IgD-negative memory B cell (primary cell): ENCODE results near the gene PRKN. TPM values are rescaled to one million over a fixed set of nuclear protein-coding genes. Genes with fewer than 3 reads are reported as not detected.

Source experiments
- H3K27ac Mint-ChIP-seq, 3 donors: one replicate each; pipeline ENCODE4 v1.8.0; 2020 to 2022; ENCODE audit warnings: mild to moderate bottlenecking in 3 of 3, mixed read lengths in 3 of 3, moderate library complexity in 1 of 3
- H3K27me3 Mint-ChIP-seq: one replicate; pipeline ENCODE4 v1.8.0; 2021; ENCODE audit warnings: mixed read lengths
- H3K36me3 Mint-ChIP-seq: one replicate; pipeline ENCODE4 v1.8.0; 2020; ENCODE audit warnings: mild to moderate bottlenecking, mixed read lengths
- H3K4me1 Mint-ChIP-seq, 3 donors: one replicate each; pipeline ENCODE4 v1.8.0; 2020 to 2022; ENCODE audit warnings: mixed read lengths in 3 of 3, mild to moderate bottlenecking in 1 of 3
- H3K4me3 Mint-ChIP-seq, 4 donors: one replicate each; pipeline ENCODE4 v1.8.0; 2020 to 2022; ENCODE audit warnings: mild to moderate bottlenecking in 4 of 4, mixed read lengths in 4 of 4, moderate library complexity in 3 of 4
- H3K9me3 Mint-ChIP-seq, 3 donors: one replicate each; pipeline ENCODE4 v1.8.0; 2020 to 2021; ENCODE audit warnings: mixed read lengths in 3 of 3, mild to moderate bottlenecking in 1 of 3
- polyA plus RNA-seq: library from polyadenylated mRNA; unstranded; fragments of 300-500 nt; fragmentation: Illumina TruSeq; gene quantifications from one replicate; pipeline ENCODE4 v1.2.3, GENCODE V29; 2021

Gene PRKN
- polyA plus RNA-seq, 1 donor from 2014 or later = 0.55 TPM

DNA sequence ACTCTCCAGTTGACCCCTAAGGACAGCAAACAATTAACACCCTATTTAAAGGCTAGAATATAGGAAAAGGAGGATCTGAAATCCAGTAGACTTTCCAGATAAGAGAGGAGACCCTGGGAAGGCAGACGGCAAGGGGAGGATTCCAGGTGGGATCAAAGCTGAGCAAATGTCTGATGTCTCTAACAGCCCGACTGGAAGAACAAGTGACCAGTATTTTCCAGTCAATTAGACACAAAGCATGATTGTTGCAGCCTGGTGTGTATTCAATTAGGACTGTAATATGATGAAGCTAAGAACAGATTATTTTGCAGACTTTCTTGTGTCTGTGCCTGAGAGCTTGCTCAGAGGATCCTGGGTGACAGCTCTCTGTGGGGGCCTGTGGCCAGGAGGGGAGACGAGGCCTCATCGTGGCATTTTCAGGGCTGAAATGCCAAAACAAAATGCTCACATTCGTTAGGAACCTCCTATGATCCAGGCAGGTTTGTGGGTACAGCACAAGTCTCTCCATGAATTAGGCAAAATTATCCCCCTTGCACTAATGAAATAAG lies 981.9 kb downstream of the PRKN start:
- no peak overlapping the region for H3K4me3 Mint-ChIP-seq
- H3K36me3 Mint-ChIP-seq = no peaks in the 10 kb centered on the region
- no peaks in the 10 kb centered on the region for H3K27me3 Mint-ChIP-seq
- H3K9me3 Mint-ChIP-seq = peaks cover 0 to 4% (median 0%) of the 10 kb centered on the region in 3 donors
- H3K4me1 Mint-ChIP-seq = no peaks in the 10 kb centered on the region
- no peak overlapping the region for H3K27ac Mint-ChIP-seq

DNA sequence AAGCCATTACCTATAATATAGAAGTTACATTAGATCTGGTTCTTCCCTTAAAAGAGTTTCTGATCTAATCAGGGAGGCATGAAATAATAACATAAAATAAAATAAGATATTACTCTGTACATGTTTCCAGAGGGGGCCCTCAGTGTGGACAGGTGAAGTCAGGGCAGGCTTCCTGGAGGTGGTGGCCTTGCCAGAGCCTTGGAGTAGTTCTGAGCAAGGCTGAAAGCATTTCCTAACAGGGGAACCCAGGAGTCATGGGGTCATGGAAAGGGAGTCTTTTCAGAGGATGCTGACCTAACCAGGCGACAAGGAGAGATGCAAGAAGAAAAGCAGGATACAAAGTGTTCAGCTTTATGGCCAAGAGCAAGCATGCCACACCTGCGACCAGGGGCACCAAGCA lies 982.4 kb downstream of the PRKN start:
- Mint-ChIP-seq H3K4me3 (no peak overlapping the region), H3K9me3 (peaks cover 0 to 4% (median 0%) of the 10 kb centered on the region in 3 donors), H3K36me3 (no peaks in the 10 kb centered on the region), H3K4me1 (no peaks in the 10 kb centered on the region), H3K27me3 (no peaks in the 10 kb centered on the region), H3K27ac (no peak overlapping the region)

DNA sequence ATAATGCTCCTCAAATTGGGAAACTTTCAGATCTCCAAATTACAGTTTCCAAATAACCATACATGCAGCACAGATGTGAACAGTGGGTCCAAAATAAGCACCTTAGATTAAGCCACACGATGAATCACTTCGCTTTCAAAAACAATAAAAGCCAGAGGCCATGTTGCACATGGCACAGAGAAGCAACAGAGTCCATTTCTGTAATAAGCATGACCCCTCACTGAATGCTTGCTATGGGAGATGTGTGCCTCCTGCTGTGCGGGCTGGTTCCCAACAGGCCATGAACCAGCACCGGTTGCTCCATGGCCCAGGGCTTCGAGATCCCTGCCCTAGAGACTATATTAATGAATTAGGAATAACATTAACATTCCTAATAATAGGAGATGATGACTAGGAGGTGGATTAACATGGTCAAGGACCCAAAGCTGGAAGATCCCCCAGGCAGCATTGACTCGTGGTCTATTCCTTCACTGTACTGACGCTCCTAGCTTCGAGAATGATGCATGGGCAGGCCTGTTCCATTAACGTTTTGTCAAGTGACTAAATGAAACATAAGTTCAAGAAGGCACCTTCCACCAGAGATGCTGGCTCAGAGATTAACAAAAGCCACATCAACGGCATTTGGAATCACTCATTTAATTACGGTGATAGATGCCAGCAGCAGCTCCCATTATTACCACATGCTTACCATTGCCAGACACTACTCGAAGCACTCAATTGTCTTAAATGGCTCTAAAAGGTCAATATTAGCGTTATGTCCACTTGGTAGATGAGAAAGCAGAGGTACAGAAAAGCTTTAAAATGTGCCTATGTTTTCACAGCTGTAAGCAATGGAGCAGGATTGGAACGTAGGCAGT lies 983.1 kb downstream of the PRKN start:
- H3K27me3 Mint-ChIP-seq = no peaks in the 10 kb centered on the region
- no peaks in the 10 kb centered on the region for H3K36me3 Mint-ChIP-seq
- no peak overlapping the region for H3K27ac Mint-ChIP-seq
- H3K9me3 Mint-ChIP-seq = peaks cover 0 to 4% (median 0%) of the 10 kb centered on the region in 3 donors
- no peaks in the 10 kb centered on the region for H3K4me1 Mint-ChIP-seq
- no peak overlapping the region for H3K4me3 Mint-ChIP-seq

DNA sequence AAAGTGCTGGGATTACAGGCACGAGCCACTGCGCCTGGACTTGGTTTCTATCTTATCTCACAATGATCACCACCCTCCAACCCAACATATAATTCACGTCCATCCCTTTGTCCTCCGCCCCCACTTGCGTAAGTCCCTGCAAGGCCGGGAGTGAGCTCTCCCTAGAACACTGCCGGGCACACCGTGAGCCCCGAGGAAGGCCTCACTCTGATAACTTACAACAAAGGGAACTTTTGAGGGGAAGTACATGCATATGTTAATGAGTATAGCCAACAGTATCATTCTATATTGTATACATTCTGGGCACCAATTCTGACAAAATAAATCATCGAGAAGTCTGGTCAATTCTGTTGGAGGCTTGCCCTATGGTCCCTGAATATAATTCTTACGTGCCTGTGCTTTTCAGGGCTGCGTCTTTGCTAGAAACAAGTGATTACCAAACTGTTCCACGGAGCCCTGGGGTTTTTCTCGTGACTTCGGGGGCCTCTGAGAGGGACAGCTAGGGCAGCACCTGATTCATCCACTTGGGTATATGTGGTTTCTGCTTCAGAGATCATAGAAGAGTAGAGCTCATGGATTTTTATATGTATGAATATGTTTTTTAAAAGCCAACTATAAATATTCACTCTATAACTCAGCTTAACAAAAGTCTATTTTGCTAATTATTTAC lies 983.9 kb downstream of the PRKN start:
- Mint-ChIP-seq H3K36me3 (no peaks in the 10 kb centered on the region), H3K9me3 (peaks cover 0 to 4% (median 0%) of the 10 kb centered on the region in 3 donors), H3K4me1 (no peaks in the 10 kb centered on the region), H3K4me3 (no peak overlapping the region), H3K27me3 (no peaks in the 10 kb centered on the region), H3K27ac (no peak overlapping the region)

DNA sequence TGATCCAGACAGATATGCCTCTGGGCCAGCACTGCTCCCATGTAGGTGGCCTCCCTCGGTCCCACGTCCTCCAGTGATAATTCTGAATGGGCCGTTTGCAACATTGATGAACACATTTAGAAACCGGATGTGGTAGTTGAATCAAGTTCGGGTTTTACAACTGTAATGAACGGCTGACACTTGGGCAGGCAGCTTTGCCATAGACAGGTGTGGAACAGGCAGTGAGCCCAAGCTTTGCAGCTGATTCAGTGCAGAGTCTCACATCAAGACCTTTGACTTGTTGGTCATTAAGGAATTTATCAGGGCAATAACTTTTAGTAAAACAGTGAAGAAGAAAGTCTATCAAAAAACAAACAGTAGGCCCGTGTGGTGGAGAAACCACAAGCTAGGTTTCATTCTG lies 987.1 kb downstream of the PRKN start:
- Mint-ChIP-seq H3K27ac (no peak overlapping the region), H3K27me3 (peaks cover 2% of the 10 kb centered on the region), H3K36me3 (no peaks in the 10 kb centered on the region), H3K9me3 (peaks cover 3 to 4% (median 4%) of the 10 kb centered on the region in 3 donors), H3K4me3 (no peak overlapping the region), H3K4me1 (no peaks in the 10 kb centered on the region)

DNA sequence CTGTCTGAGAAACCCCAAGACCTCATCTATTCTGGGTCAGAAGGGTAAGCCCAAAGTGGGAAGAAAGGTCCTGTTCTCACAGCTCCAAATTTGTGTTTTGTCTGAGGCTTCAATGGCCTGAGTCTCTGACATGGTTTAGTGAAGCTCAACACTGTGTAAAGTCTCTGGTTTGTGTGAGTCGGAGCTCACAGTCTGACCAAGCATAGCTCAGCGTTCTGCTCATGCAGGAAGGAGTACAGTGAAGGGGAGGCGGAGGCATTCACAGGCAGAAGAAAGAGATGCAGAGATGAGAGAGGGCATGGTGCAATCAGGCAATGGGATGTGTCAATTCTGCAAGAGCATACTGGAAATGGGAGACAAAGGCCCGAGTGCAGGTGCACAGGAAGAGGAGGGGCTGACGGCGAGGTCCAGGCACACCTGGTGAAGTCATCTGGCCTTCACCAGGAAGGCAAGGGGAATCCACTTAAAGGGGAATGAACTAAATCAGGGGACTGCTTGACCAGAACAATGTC lies 990.7 kb downstream of the PRKN start:
- Mint-ChIP-seq H3K27ac (no peak overlapping the region), H3K27me3 (peaks cover 2% of the 10 kb centered on the region), H3K4me1 (no peaks in the 10 kb centered on the region), H3K36me3 (no peaks in the 10 kb centered on the region), H3K9me3 (peaks cover 0 to 7% (median 3%) of the 10 kb centered on the region in 3 donors), H3K4me3 (no peak overlapping the region)

DNA sequence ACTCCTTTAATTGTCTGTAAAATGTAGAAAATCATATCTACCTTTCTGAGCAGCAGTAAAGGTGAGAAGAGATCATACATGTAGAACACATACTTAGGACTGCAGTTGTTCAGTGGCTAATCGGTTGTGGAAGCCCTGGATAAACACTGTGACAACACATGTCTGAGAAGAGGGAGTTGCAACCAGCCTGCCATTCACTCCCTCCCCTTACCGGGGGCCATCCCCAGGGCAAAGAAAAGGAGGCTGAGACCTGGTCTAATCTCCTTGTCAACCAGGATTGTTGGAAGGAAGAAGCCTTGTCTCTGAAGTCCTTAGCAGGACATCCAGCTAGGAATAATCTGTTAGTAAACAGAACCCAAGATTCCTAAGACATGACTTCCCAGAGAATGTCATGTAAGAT lies 991.2 kb downstream of the PRKN start:
- H3K9me3 Mint-ChIP-seq = peaks cover 0 to 7% (median 3%) of the 10 kb centered on the region in 3 donors
- H3K4me1 Mint-ChIP-seq = no peaks in the 10 kb centered on the region
- H3K4me3 Mint-ChIP-seq = no peak overlapping the region
- H3K36me3 Mint-ChIP-seq = no peaks in the 10 kb centered on the region
- H3K27me3 Mint-ChIP-seq = peaks cover 2% of the 10 kb centered on the region
- H3K27ac Mint-ChIP-seq = no peak overlapping the region

DNA sequence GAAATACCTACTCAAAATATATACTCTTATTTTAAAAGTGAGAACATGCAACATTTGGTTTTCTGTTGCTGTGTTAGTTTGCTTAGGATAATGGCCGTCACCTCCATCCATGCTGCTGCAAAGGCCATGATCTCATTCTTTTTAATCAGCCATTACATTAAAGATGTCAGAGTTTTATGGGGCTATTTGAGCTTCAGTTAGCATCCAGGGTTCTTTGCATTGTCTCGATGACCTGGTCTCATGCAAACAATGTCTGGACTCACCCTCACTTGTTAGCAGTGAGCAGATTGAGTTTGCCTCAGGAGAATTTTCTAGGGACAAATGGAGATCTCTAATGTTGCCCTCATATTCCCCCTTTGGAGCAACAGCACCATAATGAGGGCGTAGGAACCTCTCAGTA lies 995.0 kb downstream of the PRKN start:
- Mint-ChIP-seq H3K4me3 (no peak overlapping the region), H3K27ac (no peak overlapping the region), H3K36me3 (no peaks in the 10 kb centered on the region), H3K9me3 (peaks cover 3 to 11% (median 11%) of the 10 kb centered on the region in 3 donors), H3K4me1 (no peaks in the 10 kb centered on the region), H3K27me3 (no peaks in the 10 kb centered on the region)

DNA sequence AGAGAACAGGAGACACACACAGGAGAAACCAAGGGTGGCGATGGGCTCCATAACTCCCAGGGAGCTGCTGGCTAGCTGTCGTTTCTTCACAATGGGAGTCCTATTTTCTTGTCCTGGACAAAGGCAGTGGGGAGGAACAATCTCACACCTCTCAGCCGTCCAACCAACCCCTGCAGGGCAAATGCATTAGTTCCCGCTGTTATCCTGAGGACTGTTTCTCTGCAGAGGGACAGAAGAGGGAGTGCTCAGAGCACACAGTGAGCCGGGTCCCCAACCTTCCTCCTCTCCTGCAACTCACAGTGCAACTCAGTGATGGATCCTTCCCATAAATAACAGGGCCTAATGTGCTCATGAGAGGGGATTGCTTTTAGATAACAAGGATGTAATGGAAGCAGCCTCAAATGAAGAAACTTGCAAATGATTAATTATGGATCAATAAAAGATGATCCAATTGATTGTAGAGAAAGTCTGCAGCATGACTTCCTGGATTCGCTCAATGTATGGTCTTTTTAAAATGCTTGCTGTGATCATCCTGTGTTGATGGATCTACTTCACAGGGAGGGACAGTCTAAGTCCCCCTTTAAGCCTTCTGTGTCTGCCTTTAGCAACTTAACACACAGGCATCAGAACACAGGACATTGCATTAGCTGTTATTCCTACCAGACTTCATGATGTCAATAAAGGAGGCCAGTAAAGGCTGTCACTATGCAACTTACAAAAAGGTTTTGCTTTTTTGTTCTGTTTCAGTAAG lies 1000.3 kb downstream of the PRKN start:
- peaks cover 0 to 11% (median 4%) of the 10 kb centered on the region in 3 donors for H3K9me3 Mint-ChIP-seq
- H3K27me3 Mint-ChIP-seq = no peaks in the 10 kb centered on the region
- no peaks in the 10 kb centered on the region for H3K36me3 Mint-ChIP-seq
- H3K4me3 Mint-ChIP-seq = no peak overlapping the region
- no peaks in the 10 kb centered on the region for H3K4me1 Mint-ChIP-seq
- no peak overlapping the region for H3K27ac Mint-ChIP-seq

DNA sequence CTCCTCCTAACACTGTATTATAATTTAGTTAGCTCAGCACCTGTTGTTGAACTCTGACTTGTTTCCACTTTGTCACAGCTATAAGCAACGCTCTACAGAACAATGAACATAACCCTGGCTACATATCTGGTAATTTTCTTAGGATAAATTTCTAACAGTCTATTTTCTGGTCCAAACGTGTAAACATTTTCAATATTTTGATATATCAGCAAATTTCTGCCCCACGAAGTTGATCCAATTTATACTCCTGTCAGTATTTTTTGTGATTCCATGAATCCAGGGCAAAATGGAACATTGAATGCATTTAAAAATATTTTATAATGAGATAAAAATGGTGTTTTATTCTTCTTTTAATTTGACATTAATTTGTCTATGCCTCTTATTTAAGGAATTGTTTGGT lies 1005.2 kb downstream of the PRKN start:
- no peaks in the 10 kb centered on the region for H3K4me1 Mint-ChIP-seq
- no peaks in the 10 kb centered on the region for H3K36me3 Mint-ChIP-seq
- H3K9me3 Mint-ChIP-seq = peaks cover 0 to 2% (median 0%) of the 10 kb centered on the region in 3 donors
- no peak overlapping the region for H3K27ac Mint-ChIP-seq
- H3K4me3 Mint-ChIP-seq = peak overlapping the region in 1 of 4 donors; percentile 29
- no peaks in the 10 kb centered on the region for H3K27me3 Mint-ChIP-seq

DNA sequence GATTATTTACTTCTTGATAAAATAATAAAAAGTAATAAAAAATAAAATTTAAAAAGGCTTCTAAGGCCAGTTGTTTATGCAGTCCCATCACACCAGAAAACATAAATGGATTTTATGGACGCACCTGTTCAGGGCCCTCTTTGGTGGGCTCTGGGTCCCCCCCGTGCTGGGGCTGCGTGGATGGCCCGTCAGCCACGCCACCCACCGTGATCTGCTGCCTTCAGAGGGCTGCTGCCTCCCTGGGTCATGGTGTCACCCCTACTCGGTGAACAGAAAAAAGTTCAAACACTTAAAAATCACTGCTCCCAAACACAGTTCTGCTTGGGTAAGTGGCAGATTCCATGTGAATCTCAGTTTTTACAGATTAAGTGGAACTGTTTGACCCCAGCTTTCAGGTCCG lies 1006.1 kb downstream of the PRKN start:
- Mint-ChIP-seq H3K36me3 (no peaks in the 10 kb centered on the region), H3K27ac (no peak overlapping the region), H3K27me3 (no peaks in the 10 kb centered on the region), H3K4me3 (no peak overlapping the region), H3K9me3 (peaks cover 0 to 3% (median 0%) of the 10 kb centered on the region in 3 donors), H3K4me1 (no peaks in the 10 kb centered on the region)

DNA sequence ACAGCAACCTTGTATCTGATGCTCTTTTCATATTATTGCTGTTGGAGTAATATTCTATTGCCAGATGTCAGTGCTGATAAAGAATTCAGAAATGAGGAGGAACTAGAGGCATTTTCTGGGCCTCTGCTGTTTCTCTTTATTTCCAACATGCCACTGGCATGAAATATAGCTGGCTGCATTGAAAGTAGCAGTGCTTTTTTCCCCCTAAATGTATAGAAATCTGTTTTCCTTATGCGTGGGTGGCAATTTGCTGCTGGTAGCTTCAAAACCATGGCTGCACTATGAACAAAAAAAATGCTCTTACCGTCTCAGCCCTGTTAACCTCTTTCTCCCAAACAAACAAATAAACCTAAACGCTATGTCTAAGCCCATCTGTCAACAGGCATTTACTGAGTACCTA lies 1011.4 kb downstream of the PRKN start:
- no peak overlapping the region for H3K27ac Mint-ChIP-seq
- H3K27me3 Mint-ChIP-seq = no peaks in the 10 kb centered on the region
- no peaks in the 10 kb centered on the region for H3K36me3 Mint-ChIP-seq
- no peak overlapping the region for H3K4me3 Mint-ChIP-seq
- H3K4me1 Mint-ChIP-seq = no peaks in the 10 kb centered on the region
- peaks cover 5 to 11% (median 9%) of the 10 kb centered on the region in 3 donors for H3K9me3 Mint-ChIP-seq

DNA sequence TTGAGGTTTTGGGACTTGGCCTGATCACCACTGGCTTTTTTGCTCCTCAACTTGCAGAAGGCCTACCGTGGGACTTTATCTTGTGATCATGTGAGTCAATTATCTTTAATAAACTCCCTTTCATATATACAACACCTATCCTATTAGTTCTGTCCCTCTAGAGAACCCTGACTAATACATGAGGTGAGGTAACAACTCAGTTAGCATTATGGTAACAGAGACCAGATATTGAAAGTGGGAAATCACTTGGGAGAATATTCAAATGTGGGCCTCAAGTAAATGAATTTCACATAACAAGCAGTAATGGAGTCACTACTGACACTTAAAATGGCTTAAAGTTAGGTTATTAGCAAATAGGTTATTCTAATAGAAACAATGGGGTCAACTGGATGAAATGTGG lies 1015.6 kb downstream of the PRKN start:
- no peak overlapping the region for H3K4me3 Mint-ChIP-seq
- H3K27ac Mint-ChIP-seq = no peak overlapping the region
- no peaks in the 10 kb centered on the region for H3K27me3 Mint-ChIP-seq
- H3K9me3 Mint-ChIP-seq = peaks cover 7 to 11% (median 8%) of the 10 kb centered on the region in 3 donors
- no peaks in the 10 kb centered on the region for H3K4me1 Mint-ChIP-seq
- H3K36me3 Mint-ChIP-seq = peaks cover 2% of the 10 kb centered on the region

DNA sequence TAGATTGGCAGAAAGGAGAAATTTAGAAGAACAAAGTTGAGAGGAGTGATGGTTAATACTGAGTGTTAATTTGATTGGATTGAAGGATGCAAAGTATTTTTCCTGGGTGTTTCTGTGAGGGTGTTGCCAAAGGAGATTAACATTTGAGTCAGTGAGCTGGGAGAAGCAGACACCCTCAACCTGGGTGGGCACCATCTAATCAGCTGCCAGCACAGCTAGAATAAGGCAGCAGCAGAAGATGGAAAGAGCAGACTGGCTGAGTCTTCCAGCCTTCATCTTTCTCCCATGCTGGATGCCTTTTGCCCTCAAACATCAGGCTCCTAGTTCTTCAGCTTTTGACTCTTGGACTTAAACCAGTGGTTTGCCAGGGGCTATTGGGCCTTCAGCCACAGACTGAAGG lies 1016.1 kb downstream of the PRKN start:
- peaks cover 6 to 11% (median 7%) of the 10 kb centered on the region in 3 donors for H3K9me3 Mint-ChIP-seq
- no peaks in the 10 kb centered on the region for H3K4me1 Mint-ChIP-seq
- H3K4me3 Mint-ChIP-seq = no peak overlapping the region
- H3K27ac Mint-ChIP-seq = no peak overlapping the region
- peaks cover 2% of the 10 kb centered on the region for H3K36me3 Mint-ChIP-seq
- H3K27me3 Mint-ChIP-seq = no peaks in the 10 kb centered on the region

DNA sequence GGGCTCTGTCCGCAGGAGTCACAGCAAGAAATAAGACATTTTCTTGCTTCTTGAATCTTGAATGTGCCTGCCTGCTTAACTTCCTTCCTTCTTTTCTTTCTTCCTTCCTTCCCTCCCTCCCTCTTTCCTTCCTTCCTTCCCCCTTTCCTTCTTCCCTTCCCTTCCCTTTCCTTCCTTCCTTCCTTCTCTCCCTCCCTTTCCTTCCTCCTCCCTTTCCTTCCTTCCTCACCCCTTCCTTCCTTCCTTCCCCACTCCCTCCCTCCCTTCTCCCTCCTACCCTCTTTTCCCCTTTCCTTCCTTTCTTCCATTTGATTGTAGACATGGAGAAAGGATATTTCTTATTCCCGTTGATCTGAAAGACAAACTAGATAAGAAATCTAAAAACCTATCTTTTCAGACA lies 1016.9 kb downstream of the PRKN start:
- Mint-ChIP-seq H3K4me1 (no peaks in the 10 kb centered on the region), H3K4me3 (no peak overlapping the region), H3K27ac (no peak overlapping the region), H3K27me3 (no peaks in the 10 kb centered on the region), H3K9me3 (peaks cover 6 to 11% (median 10%) of the 10 kb centered on the region in 3 donors), H3K36me3 (peaks cover 2% of the 10 kb centered on the region)
